Osteoblast (primary cell): Measurements from ENCODE around the gene SEMA3G. TPM values are rescaled to one million over a fixed set of nuclear protein-coding genes. Genes with fewer than 3 reads are reported as not detected.

Source experiments
- DNase-seq: peaks from one replicate; pipeline ENCODE4 v3.0.0; 2011; ENCODE audit warnings: low spot score, mixed read lengths; ENCODE audit not compliant: insufficient read length; ENCODE audit errors: missing footprints
- H2AFZ ChIP-seq: 2 replicates; pipeline ENCODE4 v1.6.0; 2011; ENCODE audit warnings: mild to moderate bottlenecking, low read length
- H3K27ac ChIP-seq: 2 replicates; pipeline ENCODE4 v1.5.1; 2011; ENCODE audit warnings: mild to moderate bottlenecking, low read depth, low read length, moderate library complexity
- H3K27me3 ChIP-seq: 2 replicates; pipeline ENCODE4 v1.6.0; 2012; ENCODE audit warnings: mild to moderate bottlenecking, control low read depth, inconsistent platforms, low read length, moderate library complexity; ENCODE audit not compliant: insufficient read depth
- H3K36me3 ChIP-seq: 2 replicates; pipeline ENCODE4 v1.5.1; 2011; ENCODE audit warnings: mild to moderate bottlenecking, low read length, control low read depth, moderate library complexity; ENCODE audit not compliant: insufficient read depth
- H3K4me1 ChIP-seq: 2 replicates; pipeline ENCODE4 v1.5.1; 2011; ENCODE audit warnings: mild to moderate bottlenecking, low read length, control low read depth, moderate library complexity; ENCODE audit not compliant: insufficient read depth
- H3K4me2 ChIP-seq: 2 replicates; pipeline ENCODE4 v1.6.0; 2011; ENCODE audit warnings: mild to moderate bottlenecking, low read length; ENCODE audit not compliant: insufficient read depth
- H3K4me3 ChIP-seq: fragments of 200-600 bp; sonication (generic); 3 replicates; pipeline ENCODE4 v1.5.1; 2012; ENCODE audit warnings: mild to moderate bottlenecking, low read length, inconsistent platforms; ENCODE audit not compliant: insufficient read depth
- H3K79me2 ChIP-seq: 2 replicates; pipeline ENCODE4 v1.6.0; 2012; ENCODE audit warnings: mild to moderate bottlenecking, low read length, control low read depth, inconsistent platforms; ENCODE audit not compliant: insufficient read depth
- H3K9me3 ChIP-seq: 2 replicates; pipeline ENCODE4 v1.5.1; 2011; ENCODE audit warnings: low read depth, low read length, control low read depth
- H4K20me1 ChIP-seq: 2 replicates; pipeline ENCODE4 v1.6.0; 2012; ENCODE audit warnings: mild to moderate bottlenecking, low read length, control low read depth; ENCODE audit not compliant: insufficient read depth
- CTCF ChIP-seq: IDR thresholded peaks from 2 replicates; pipeline ENCODE4 v1.5.1; 2011; ENCODE audit warnings: mild to moderate bottlenecking, low read depth, low read length, moderate library complexity; ENCODE audit errors: extremely low read depth
- total RNA-seq: library from RNA; depleted of rRNA; stranded (reverse); fragments of >200 nt; gene quantifications from 2 replicates; pipeline ENCODE4 v1.2.3, GENCODE V29; 2012

SEMA3G gene
- total RNA-seq, 1 donor: not detected

- no peaks in the 10 kb centered on the region for H3K9me3 ChIP-seq
- DNase-seq: peak; percentile 80
- no peaks in the 10 kb centered on the region for H3K4me1 ChIP-seq
- H2AFZ ChIP-seq: no peak overlapping the region
- no peak overlapping the region for H3K27ac ChIP-seq
- H3K79me2 ChIP-seq: no peaks in the 10 kb centered on the region
- TF ChIP-seq CTCF: no peak
- H3K27me3 ChIP-seq: no peaks in the 10 kb centered on the region
- H4K20me1 ChIP-seq: peaks cover 4% of the 10 kb centered on the region
- H3K4me2 ChIP-seq: no peak overlapping the region
- H3K4me3 ChIP-seq: no peak overlapping the region
- H3K36me3 ChIP-seq: peaks cover 5% of the 10 kb centered on the region
Measured at GRCh38 chr3:52396907-52397591, 47.9 kb downstream of the SEMA3G start.

GRCh38 chr3:52396011-52396906 lies 48.6 kb downstream of the SEMA3G start:
- no peaks in the 10 kb centered on the region for H3K79me2 ChIP-seq
- no peak overlapping the region for H3K27ac ChIP-seq
- no peaks in the 10 kb centered on the region for H3K36me3 ChIP-seq
- no peak for TF ChIP-seq CTCF
- no peak overlapping the region for H3K4me2 ChIP-seq
- H2AFZ ChIP-seq: no peak overlapping the region
- H3K9me3 ChIP-seq: no peaks in the 10 kb centered on the region
- H3K4me1 ChIP-seq: no peaks in the 10 kb centered on the region
- no peak overlapping the region for H3K4me3 ChIP-seq
- peaks cover 4% of the 10 kb centered on the region for H4K20me1 ChIP-seq
- peak; percentile 70 for DNase-seq
- H3K27me3 ChIP-seq: no peaks in the 10 kb centered on the region

DNA sequence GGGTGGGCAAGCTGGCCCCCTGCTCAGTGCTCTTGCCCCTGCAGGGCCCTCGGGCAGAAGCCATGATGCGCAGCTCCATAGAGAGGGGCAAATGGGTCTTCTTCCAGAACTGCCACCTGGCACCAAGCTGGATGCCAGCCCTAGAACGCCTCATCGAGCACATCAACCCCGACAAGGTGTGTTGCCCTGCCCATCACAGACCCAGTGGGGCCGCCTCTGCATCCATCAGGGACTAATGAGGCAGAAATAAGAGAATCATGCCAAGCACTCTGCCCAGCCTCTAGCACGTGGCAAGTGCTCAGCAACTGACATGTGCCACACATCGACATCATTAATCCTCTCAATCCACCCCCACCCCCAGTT lies 49.4 kb downstream of the SEMA3G start:
- no peak for TF ChIP-seq CTCF
- Histone ChIP-seq H3K36me3 (no peaks in the 10 kb centered on the region), H3K4me2 (no peak overlapping the region), H4K20me1 (peaks cover 4% of the 10 kb centered on the region), H3K4me1 (no peaks in the 10 kb centered on the region), H3K79me2 (no peaks in the 10 kb centered on the region), H3K9me3 (no peaks in the 10 kb centered on the region), H3K4me3 (no peak overlapping the region), H3K27me3 (no peaks in the 10 kb centered on the region), H3K27ac (no peak overlapping the region), H2AFZ (no peak overlapping the region)
- DNase-seq: peak; percentile 79
